ENCODE results near the gene FAM120B.

FAM120B gene

DNA sequence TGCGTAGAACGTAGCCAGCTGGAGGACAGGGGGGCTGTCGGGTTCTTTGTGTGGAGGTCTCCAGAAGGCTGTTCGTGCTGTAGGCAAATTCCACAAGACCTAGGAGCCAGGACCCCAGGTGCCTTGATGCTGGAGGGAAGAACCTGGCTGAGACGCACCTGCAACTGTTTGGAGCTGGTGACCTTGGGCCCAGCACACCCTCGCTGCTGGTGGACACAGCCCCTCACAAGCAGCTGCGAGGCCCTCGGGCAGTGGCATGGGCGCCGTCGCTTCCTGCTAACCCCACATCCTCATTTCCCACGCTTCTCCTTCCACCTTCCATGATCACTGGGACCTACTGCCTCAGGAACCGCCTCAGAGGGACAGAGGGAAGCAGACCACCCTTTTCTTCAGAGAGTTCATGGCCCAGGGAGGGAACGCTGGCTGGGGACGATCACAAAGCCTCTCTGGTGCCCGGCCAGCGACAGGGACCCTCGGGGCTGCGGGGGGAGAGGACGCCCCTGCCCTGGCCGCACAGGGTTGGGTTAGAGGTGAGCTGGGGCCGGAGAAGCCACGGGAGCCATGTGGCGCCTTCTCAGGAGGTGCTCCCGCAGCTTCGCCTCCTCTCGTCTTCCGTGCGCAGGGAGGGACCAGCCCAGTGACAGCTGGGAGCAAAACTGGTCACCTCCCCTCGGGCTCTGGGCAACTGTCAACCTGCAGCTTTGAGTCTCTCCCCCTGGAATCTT lies 34.1 kb upstream of the FAM120B start:
- DNase-seq, result no peak

DNA sequence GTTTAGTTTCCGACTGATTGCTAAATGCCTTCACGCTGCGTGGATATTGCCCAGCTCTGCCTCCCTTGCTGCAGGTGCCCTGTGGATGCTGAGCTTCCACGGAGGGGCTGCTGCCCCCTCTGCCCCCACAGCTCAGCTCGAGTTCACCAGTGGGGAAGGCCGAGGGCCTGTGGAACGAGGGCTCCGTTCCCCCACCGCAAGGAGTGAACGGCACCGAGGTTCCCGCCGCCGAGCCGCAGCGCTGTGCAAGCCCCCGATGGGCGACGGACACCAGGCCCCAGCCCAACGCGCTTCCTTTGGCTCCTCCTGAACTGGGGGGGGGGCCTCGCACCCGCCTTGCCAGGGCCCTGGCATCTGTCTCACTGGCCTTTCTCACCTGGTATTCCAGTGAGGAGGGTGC lies 33.4 kb upstream of the FAM120B start:
- no peak for DNase-seq

DNA sequence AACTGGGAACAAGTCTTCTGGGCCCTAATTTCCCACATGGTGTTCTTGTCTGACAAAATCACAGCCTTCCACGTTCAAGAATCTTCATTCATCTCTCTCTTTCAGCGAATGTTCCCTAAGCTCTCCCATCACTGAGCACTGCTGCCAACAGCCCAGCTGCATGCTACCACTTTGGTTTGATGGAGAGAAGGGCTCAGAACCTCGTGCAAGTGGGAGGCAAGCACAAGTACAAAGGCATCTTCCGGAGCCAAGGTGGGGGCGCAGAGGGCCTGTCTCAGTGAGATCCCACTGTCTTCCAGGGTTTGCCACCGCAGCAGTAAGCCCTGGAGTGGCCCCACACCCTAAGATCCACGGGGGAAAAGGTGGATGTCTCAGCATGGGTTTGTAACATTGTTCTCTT lies 32.9 kb upstream of the FAM120B start:
- no peak for DNase-seq

DNA sequence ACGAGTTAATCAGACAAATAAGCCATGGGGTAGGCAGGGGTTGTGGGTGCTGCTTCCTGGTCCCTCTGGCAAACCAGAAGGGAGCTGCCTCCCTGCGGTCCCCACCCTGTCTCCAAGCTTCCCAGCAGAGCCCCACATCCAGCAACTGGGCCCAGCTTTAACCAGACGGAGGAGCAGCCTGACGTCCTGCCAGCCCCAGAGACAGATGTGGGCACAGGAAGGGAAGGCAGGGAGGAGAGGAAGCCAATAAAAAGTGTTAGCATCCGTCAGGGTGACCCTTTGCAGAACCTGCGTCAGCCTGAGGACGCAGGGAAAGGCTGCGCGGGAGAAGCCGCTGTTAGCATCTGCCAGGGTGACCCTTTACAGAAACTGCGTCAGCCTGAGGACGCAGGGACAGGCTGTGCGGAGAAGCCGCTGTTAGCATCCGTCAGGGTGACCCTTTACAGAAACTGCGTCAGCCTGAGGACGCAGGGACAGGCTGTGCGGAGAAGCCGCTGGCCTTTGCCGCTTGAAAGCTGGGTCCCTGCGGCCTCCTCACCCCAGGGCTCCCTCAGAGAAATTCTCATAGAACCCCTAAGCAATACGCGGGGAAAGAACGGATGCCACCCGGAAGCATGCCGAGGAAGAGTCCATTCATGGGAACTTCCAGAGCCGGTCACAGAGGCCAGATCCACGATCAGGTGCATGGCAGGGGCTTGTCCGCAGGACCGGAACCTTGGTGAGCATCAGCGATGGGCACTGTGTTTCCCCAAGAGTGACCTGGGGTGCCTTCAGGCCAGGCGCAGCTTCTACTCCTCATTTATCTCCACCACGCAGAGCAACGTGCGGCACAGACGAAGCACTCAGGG lies 31.6 kb upstream of the FAM120B start:
- DNase-seq, result no peak

DNA sequence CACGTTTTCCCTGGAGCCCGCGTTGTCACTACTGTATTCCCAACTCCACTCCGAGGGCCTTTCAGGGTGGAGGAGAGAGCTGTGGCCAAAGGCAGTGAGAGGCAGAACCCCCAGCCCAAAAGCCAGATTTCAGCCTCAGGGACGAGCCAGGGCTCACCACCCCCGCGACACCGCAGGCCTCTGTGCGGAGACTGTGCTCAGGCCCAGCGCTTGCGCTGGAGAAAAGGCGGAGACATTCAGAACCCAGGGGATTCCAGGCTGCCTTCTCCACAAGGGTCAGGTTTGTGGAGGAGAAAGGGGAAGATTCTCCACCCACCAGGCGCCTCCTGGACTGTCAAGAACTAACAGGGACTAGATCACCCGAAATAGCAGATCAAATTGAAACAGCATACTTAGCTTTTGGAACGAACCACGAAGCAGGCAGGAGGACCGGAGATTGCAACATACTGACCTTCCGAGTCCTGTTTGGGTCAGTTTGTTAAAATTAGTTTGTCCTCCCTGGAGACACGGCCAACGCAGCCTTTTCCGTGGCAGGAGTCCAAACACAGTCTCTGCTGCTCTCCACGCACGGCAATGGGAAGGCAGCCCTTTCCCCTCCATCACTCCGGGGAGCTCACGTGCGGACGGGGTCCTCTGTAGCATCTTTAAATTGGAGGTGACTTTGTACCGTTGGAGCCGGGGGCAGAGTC lies 30.0 kb upstream of the FAM120B start:
- no peak for DNase-seq

DNA sequence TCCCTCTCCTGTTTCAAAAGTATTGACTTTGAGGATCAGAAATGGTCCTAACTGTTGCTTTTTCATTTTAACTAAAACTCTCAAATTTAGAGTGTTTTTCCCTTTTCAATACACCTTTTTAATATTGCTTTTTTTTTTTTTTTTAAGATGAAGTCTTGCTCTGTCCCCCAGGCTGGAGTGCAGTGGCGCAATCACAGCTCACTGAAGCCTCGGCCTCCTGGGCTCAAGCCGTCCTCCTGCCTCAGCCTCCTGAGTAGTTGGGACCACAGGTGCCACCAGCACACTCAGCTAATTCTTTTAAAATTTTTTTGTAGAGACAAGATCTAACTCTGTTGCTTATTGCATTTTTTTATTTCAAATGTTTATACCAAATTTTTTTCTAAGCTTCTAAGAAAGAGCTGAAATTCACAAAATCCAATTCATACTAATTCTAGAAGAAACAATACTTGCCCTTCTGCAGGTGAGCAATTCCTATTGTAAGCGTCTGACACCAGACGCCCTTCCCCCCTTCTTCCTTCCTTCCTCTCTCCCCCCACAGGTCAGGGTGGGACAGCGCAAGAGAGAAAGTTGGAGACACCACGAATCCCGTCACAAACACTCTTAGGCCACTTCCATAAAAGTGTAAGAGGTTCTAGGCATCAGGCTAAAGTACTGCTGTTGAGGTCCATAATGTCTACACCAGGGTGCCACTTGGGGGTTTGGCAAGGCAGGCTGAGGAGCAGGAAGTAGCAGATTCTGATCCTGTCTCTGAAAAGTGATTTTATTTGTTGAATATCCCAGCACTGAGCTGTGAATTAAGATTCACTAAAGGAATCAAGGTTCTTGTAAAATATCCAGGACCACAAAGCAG lies 28.4 kb upstream of the FAM120B start:
- DNase-seq, result no peak

DNA sequence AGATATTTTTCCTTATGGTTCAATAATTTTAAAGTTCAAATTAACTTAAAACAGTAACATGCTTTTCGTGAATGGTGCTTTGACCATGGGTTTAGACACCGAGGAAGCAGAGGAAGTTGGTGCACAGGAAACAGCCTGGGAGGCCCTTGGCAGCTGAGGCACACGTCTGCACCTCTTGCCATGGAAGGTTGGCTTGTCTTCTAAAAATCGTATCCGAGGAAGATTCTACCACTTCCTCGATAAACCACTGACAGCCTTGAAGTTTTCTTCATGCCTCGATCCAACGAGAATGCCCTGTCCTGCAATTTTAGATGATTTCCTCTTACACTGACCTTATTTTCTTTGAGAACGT lies 27.8 kb upstream of the FAM120B start:
- DNase-seq, result no peak

DNA sequence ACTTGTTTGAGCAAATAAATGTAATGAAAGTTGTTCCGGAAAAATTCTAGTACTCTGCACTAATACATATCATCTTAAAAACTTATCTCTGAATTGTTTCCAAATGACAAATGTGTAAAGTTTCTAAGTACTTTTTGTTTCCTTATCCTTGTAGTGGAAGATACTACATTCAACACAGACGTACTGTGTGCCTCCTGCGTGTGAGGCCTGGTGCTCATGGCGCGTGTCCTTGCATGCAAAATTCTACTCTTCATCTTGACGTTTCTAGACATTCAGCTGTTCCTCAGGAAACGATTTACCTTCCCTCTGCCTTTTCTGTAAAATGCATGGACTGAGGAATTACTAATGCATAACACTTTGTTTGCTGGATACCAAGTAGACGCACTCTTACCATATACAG lies 27.1 kb upstream of the FAM120B start:
- DNase-seq, result no peak

DNA sequence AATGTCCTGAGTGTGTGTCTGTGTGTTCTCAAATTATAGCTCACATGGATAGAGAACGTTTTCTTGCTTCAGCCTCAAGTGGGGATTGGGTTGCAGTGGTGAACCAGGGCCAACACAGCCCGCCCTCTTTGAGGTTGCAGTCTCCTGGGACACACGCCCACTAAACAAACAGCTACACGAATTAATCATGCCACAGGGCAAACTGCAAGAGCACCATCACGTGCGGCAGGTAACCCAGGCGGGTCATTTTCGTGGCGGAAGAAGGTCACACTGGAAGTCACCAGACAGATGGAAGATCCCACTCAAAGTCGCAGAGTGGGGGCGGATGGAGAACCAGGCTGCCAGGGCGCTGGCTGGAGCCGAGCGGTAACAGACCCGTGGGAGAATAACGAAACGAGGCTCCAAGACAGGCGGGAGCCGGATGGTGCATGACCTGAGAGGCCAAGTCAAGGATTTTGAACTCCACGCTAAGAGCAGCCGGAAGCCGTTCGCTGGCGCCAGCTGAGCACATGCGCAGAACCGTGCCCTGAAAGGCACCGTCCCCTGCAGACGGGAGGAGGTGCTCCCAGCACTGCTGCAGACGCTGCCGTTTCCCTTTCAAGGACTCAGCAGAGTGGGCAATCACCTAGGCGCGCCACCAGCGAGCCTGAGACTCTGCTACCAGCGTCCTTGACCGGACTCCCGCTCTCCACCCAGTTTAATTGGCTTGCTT lies 26.4 kb upstream of the FAM120B start:
- no peak for DNase-seq

DNA sequence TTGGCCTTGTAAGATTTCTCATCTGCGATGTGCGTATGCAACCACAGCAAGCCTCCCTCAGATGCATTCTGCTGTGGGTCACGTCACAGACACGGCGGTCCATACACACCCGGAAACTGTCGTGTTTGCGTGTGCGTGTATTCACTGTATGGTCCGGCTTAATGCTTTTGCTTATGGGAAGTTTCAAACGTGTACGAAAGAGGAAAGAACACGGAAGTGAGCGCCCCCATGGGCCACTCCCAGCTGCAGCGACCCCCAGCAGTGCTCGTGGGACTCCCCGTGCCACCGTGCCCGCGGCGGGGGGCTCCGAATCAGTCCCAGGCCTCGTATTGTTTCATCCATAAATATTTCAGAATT lies 25.9 kb upstream of the FAM120B start:
- DNase-seq, result no peak

DNA sequence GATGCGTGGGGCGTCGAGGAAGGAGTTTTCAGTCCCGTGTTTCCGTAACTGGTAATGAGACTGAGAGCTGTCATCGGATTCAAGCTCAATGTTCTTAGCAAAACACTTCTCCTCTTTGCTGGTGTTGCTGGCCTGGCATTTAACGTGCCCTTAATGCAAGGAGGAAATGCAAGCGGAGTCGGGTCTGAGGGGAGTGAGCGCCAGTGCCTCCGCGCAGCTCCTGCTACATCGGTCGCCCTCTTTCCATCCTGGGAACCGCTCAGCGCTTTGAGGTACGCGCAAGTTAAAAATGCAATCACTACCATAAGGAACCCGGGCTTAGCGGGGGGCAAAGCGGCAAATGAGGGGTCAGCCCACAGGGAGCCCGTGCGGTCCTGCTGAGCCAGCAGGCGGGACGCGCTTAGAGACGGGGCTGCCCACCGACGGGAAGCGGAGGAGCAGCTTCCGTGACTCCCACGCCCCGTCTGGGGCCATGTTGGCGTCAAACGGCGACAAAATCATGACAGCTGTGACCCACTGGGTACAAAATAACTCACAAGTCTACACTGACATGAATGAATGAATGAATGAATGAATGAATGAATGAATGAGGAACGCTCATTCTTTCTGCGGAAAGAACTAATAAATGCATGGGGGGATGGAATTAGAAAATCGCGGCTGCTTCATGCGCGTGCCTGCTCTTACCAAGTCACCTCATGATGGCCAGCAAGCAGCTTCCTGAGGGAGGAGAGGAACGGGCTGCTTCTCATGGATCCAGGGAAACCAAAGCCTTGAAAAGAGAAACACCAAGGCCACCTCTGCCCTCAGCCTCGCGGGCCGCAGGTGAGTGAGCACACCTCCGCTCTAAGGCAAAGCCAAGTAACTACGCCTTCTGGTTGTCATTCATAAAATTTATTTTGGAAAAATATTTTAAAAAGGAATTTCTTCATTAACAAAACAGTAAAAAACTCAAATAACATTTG lies 24.9 kb upstream of the FAM120B start:
- DNase-seq, result no peak

DNA sequence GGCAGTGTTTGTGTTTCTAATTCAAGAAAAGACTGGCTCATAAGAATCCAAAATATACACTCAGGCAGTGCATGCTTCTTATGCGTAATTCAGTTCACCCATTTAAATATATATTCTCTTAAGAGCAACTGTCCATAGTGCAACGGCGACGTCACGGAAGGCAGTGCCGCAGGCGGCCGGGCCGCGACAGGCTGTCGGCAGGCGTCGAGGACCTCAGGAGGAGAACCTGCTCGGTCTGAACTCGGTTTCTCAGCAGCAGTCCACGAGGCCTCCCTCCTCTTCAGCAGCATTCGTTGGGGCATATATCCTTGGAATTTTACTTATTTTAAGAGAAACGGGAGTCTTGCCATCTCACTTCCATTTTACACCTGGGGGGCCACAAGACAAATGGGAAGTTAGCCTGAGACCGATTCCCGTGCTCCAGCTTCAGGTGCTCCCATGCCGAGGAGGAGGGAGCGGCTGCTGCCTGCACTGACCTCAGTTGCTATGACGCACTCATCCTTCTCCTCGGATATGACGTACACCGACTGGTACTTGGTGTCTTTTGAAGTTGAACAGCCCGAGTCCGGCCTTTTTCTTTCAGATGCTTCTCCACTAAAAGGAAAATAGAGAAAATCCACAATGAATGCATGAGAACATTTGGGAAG lies 23.9 kb upstream of the FAM120B start:
- DNase-seq, result no peak

DNA sequence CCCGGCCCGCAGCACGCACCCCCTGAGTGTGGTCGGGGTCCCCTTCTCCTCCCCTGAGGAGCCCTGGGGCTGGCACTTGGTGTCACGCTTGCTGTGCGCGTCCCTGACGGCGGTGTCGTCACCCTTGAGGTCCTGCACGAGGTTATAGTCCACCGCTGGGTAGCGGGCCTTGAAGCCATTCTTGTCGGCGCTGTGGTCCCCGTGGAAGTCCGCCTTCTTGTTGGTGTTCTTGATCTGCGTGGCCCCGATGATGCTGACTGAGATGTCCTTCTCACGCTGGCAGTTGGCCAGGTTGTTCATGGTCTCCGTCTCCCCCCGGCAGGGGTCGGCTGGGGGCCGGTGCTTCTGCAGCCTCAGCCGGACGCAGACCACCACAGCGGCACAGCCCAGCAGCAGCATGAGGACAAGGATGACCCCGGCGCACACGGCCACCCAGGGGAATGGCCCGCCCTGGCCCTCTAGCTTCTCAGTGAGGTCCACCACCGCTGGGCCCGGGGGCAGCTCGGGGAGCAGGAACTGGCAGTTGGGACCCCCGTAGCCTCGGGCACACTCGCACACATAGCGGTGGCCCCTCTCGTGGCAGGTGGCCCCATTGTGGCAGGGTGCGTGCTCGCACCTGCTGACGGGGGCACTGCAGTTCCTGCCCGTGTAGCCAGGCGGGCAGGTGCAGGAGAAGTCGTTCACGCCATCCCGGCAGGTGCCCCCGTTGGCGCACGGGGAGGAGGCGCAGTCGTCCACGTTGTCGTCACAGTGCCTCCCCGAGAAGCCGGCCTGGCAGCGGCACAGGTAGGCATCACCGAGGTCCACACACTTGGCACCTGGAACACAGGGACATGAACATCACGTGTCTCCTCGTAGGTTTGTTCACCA lies 23.1 kb upstream of the FAM120B start:
- no peak for DNase-seq

DNA sequence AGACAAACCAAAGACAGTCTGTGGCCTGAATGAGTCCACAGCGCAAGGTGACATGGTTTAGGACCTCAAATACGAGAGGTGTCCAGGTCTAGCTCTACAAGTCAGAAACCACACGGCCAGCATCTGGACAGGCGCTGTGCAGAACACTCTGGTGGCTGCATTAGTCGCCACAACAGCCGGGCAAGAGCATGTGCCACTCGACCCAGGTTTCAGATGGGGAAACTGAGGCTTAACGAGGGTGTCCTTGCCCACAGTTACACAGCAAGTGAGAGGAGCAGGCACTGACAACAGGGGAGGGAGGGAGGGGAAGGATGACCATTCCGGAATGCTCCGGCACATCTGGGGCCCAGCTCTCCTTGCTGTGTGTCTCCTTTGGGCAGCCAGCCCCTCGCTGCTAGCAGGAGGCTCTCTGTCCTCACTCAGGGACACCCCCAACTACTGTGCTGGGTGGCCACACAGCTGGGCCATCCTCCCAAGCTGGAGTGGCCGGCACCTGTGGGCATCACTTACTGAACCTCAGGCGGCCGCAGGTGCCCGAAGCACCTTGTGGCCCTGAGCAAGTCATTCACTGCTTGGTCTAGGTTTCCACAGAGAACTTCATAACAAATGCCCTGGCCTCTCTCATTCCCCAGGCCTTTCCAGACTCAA lies 22.3 kb upstream of the FAM120B start:
- no peak for DNase-seq

DNA sequence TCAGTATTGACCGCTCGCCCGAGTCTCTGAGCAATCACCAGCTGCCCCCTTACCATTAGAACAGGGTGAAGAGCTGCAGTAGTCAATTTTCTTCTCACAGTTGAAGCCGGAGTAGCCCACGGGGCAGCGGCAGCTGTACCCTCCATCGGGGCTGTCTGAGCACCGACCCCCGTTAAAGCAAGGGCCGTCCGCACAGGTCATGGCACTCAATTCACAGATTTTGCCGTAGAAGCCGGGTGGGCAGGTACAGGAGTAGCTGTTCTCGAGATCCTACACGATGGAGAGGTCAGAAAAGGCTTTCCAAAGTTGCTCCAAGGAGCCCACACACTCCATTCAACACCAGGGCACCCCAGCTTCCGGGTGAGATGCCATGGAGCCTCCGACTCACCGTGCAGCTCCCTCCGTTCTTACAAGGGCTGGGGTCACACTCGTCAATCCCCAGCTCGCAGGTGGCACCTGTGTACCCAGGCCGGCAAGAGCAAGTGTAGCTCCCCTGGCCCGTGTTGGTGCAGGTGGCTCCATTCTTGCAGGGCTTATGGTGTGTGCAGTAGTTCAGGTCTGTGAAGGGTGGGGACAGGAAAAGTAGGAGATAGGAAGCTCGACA lies 21.6 kb upstream of the FAM120B start:
- DNase-seq, result no peak

DNA sequence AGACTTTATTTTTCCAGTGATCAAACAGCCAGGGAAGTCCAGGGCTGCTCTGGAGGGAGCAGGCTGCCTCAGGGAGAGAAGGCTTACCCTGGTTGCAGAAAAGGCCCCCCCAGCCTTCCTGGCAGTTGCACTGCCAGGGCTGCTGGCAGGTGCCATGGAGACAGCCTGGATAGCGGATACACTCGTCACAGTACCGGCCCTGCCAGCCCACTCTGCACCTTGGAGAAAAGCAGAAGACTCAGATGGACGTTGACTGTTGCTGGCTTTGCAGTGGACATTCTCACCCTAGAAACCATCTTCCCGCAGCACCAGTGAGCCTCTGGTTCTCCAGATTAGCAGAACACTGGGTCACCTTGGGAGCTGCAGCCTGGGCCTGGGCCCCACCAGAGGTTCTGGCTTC lies 21.1 kb upstream of the FAM120B start:
- no peak for DNase-seq

DNA sequence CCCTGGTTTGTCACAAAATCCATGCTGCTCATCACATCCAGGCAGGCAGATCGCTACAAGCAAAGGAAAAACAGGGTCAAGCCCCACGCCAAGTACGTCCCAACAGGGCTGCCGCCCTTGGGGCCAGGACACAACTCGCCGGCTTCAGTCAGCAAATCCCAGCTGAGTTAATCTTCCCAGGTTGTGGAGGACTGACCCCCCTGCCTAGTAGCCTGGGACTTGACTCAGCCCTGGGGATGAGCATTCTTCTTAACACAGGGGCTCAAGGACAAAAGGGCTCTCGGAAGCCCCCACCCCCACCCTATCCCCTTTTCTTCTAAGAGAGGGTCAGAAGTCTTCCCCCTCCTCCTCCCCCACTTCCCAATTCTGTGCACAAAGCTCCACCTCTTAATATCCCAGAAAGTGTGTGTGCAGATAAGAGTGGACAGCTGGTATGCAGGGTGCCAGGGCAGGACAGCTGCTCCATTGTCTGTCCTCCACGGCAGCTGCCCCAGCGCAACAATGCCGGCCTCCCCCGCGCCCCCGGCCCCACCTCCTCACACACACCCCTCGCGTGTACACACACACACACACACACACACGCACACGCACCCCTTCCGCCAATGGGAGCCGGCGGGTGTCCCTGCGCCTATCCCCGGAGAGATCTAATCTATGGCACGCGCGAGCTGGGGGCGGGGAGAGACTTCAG lies 20.2 kb upstream of the FAM120B start:
- no peak for DNase-seq

DNA sequence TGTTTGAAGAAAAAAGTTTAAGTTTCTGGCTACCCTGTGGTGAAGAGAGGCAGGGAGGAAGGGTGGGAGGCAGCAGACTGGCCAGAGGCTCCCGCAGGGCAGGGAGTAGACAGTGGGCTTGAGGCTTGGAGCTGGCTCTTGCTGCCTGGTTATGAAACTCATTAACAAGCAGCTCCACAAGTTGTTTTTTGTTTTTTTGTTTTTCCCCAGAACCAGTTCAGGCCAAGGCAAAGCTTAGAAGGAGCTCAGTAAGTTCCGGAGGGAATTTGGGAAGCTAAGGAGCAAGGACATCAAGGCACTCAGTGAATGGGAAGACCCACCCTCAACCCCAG lies 19.7 kb upstream of the FAM120B start:
- no peak for DNase-seq
